OCI-LY3 (cell line): Measurements from ENCODE around the gene TTLL11.

Source experiments
- EZH2phosphoT487 ChIP-seq: fragments of 200-600 bp; shearing (Covaris generic); IDR thresholded peaks from 2 replicates; pipeline ENCODE4 v1.6.1; 2018; ENCODE audit warnings: antibody characterized with exemption, mixed run types, low read depth
- TF ChIP-seq, protein P1 (sequence below): fragments of 200-600, 300-600 bp; sonication (generic); IDR thresholded peaks from 2 replicates; pipeline ENCODE4 v1.5.1; 2014; ENCODE audit warnings: antibody characterized with exemption, low read length, low read depth

DNA sequence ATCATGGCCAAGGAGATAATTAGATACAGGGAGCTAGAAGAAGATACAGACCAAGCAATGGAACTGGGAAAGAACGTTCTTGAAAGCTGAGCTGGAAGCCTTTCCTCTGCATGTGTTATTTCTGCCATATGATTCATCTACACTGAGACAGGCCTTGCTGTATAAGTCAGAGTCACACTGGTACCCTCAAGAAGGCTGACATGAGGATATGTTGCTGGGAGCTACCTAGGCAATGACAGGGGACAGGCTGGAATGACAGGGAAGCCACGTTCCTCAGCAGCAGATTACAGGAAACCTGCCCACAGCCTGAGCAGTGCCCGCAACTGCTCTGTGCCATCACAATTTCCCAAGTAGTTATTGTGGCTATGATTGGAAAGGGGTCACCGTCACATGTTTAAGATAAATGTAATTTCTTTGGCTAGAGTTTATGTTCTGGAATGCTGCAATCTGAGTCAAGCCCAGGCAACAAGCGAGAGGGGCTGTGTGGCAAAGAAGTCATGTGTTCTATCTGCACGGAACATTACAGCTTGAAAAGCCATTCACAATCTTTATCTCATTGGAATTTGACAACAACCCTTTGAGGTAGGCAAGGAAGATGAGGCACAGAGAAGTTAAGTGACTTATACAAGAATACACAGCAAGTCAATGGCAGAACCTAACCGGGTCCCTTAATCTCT lies 108.2 kb downstream of the TTLL11 start:
- TF ChIP-seq, protein P1, sequence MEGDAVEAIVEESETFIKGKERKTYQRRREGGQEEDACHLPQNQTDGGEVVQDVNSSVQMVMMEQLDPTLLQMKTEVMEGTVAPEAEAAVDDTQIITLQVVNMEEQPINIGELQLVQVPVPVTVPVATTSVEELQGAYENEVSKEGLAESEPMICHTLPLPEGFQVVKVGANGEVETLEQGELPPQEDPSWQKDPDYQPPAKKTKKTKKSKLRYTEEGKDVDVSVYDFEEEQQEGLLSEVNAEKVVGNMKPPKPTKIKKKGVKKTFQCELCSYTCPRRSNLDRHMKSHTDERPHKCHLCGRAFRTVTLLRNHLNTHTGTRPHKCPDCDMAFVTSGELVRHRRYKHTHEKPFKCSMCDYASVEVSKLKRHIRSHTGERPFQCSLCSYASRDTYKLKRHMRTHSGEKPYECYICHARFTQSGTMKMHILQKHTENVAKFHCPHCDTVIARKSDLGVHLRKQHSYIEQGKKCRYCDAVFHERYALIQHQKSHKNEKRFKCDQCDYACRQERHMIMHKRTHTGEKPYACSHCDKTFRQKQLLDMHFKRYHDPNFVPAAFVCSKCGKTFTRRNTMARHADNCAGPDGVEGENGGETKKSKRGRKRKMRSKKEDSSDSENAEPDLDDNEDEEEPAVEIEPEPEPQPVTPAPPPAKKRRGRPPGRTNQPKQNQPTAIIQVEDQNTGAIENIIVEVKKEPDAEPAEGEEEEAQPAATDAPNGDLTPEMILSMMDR, result no peak
- TF ChIP-seq EZH2phosphoT487, result no peak
